ENCODE data around the gene PRKCZ.

PRKCZ gene

DNA sequence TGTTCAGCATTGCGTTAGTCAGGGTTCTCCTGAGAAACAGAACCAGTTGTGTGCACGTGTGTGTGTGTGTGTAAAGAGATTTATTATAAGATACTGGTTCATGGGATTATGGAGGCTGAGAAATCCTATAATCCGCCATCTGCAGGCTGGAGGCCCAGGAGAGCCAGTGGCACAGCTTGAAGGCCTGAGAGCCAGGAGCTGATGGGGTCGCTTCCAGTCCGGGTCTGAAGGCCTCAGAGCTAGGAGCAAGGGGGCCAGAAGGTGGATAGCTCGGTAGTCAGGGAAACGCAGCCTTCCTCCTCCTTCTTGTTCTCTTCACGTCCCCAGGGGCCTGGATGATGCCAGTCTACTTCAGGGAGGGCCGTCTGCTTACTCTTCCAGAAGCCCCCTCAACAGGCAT, 106.7 kb downstream of the PRKCZ start:
- DNase-seq (ENCODE audit: low read depth in 2 of 2), result no peak

DNA sequence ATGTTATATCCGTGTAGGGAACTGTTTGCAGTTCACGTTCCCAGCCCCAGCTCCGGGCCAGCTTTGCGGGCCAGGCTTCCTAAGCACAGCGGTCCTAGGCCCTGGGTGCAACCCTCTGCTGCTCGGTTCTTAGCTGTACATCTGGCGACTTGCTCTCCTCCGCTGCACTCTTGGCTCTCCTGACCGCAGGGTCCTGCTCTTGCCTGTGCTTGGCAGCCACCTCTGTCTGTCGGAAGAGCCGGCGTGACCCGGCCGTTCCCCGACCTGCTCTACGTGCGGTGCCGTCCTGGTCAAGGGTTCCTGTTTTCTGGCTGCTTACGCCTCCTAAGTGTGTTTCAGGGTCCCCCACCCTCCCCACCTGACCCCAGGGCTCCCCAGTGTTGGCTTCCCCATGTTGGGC, 107.6 kb downstream of the PRKCZ start:
- no peak for DNase-seq (ENCODE audit: low read depth in 2 of 2)

DNA sequence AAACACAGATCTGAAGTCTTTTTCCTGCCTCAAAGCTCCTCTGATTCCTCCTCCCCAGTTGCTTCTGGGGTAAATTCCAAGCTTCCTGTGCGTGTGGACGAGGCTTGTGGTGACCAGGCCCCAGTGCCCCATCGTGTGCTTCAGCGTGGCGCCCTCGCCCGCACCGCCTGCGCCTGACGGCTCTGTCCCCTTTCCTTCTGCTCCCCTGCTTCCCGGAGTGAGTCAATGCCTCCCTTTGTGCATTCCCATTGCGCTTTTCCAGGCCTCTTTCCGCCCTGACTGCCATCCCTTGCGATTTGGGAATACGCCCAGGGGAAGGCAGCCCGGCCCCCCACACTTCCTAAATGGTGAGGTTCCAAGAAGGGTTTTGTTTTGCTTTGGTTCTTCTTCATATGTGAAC, 108.1 kb downstream of the PRKCZ start:
- DNase-seq (ENCODE audit: low read depth in 2 of 2), result no peak

DNA sequence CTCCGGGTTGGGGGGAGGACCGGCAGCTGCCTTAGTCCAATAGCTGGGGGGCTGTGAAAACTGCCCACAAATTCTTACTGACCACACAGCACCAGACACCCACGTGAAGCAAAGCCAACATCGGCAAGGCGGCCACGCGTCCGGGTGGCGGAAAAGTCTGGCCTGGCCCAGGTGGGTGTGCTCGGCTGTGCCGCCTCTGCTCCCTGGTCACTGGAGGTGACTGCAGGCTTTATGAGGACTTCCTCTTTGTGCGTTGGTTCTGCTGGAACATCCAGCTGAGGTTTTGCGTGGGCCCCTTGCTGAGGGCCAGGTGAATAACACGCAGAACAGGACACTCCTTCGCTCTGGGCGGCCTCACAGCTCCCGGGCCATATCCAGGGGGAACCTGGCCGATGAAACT, 108.9 kb downstream of the PRKCZ start:
- no peak for DNase-seq (ENCODE audit: low read depth in 2 of 2)

DNA sequence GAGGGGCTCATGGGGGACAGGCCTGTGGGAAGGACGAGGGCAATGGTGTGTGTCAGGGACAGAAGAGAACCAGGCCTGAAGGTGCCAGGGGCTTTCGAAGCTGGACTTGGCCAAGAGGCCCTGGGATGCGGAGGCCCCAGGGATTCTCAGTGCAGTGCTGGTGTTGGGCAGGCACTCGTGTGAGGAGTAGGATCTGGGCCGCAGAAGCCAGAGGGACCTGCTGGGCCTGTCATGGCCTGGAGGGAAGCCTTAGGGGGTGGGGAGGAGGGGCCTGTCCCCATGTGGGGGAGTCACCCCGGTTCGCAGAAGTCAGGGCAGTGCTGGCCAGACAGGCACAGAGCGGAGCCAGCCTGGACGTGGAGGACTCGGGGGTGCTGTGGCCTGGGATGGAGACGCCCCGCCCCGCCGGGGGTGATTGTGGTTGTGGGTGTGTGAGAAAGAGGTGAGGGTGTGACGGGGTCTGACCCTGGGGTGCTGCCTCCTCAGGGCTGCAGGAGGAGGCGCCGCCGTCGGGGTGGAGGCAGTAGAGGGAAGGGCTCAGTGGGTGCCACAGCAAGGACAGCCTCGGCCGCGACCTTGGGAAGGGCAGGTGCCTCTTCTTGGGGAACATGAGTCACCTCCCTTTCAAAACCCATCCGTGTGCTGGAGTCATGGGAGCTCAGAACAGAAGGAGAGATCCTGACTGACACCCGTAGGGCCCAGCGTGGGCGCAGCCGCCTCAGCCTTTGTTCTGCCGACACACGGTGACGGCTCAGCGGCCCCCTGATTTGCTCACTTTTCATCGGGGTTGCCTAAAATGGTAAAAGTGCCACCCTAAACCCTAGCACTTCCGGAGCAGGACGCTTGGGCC, 110.5 kb downstream of the PRKCZ start:
- DNase-seq (ENCODE audit: low read depth in 2 of 2), result no peak

DNA sequence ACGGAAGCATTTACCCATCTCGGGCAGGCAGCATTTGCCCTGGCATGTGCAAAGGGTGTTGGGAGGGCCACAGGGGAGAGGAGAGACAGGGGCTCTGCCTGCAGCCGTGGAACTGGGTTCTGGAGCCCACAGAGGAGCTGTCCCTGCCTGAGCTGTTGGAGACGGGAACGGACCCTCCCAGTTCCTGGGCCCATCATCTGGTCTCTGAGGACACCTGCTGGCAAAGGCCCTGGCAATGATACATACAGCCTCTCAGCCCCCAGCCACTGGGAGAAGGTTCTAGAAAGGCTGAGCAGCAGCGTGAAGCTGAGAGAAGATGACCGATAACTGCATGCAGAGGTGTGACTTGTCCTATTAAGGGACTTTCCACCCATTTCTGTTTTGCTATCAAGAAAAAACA, 113.0 kb downstream of the PRKCZ start:
- no peak for DNase-seq (ENCODE audit: low read depth in 2 of 2)

DNA sequence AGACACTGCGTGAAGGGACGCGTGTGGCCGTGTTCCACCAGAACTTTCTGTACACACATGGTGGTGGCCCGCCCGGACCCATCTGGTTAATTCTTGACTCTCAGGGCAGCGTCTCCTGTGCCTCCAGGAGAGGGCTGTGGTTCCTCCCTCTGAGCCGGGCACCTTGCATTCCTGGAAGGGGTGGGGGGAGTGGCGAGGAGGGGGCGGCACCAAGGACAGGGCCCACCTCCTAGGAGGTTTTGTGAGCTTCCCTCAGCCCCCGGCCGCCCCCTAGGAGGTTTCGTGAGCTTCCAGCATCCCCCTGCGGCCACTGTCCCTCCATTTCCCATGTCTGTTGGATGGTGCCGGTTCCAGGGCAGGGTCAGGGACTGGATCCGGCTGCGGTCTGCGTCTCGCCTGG, 115.4 kb downstream of the PRKCZ start:
- no peak for DNase-seq (ENCODE audit: low read depth in 2 of 2)

DNA sequence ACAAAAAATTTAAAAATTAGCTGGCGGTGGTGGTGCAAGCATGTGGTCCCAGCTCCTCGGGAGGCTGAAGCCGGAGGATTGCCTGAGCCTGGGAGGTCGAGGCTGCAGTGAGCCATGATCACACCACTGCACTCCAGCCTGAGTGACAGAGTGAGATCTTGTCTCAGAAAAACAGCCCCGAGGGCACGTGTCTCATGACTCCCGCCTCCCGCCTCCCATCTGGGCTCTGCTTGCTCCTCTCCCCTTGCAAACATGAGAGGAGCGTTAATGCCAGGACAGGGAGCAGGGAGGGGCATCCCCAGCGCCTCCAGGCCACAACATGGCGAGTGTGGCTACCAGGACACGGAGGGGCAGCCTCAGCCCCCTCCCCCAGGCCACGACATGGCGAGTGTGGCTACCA, 116.0 kb downstream of the PRKCZ start:
- DNase-seq (ENCODE audit: low read depth in 2 of 2), result no peak

DNA sequence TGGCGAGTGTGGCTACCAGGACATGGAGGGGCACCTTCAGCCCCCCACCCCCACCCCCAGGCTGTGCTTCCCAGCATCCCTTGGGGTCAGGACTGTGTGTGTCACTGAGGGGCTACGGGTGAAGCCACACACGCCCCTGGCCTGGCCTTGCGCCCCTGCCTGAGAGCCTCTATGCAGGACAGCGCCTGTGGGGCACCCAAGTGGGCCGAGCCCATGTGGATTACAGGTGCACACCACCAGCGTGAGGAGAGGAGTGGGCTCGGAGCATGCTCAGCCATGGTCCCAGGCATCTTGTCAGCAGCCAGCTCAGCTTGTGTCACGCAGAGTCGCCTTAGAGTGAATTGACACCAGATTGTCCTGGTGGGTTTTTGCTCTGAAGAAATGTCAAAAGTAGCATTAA, 116.5 kb downstream of the PRKCZ start:
- DNase-seq (ENCODE audit: low read depth in 2 of 2), result no peak

DNA sequence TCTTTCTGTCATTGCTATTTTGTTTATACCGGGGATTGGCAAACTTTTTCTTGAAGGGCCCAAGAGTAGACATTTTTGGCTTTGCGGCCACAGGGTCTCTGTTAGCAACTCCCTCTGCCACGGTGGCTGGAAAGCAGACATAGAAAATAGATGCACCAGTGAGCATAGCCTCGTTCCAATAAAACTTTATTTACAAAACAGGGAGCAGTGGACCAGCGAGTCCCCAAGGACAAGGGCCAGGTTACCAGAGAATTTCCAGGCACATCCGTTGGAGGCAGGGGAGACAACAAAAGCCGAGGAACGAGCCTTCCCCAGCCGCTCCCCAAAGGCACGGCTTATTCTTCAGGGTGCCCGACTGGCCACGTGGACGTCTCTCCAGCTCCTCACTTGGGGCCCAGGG, 117.9 kb downstream of the PRKCZ start:
- no peak for DNase-seq (ENCODE audit: low read depth in 2 of 2)

DNA sequence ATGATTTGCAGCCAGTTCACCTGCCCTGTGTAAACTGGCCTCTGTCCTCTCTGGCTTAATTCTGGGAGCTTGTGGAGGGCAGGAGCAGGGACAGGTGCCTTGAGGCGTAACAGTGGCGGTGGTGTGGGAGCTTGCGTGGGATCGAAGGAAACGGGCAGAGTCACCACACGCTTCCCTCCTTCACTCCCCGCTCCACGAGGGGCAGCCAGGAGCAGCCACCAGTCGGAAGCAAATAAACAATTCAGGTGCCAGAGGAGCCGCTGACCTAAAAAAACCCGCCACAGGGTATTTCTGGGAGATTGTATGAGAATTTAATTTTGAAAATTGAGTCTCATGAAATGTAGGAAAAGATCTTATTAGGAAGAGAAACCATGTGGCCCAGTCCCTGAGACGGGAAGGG, 118.3 kb downstream of the PRKCZ start:
- no peak for DNase-seq (ENCODE audit: low read depth in 2 of 2)

DNA sequence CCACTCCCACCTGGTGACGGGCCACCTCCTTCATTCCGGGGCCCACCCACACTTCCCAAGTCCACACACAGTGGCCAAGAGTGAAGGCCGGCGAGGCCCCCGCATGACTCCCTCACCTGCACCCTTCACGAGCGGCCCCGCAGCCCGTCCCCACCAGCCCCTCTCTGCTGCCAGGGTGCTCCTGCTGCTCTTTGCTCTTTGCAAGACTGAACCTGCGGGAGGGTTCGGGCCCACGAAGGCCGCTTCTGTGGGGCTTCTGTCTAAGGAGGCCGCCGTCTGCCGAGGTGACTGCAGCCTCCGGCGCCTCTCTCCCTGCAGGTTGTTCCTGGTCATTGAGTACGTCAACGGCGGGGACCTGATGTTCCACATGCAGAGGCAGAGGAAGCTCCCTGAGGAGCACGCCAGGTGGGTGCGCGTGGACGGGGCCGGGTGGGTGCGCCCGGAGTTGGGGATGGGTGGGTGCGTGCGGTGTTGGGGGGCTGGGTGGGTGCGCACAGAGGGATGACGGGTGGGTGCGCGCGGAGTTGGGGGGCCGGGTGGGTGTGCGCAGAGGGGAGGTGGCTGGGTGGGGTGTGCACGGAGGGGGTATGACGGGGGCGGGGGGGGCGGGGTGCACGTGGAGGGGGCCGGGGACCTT, 119.1 kb downstream of the PRKCZ start:
- DNase-seq (ENCODE audit: low read depth in 2 of 2), result no peak

DNA sequence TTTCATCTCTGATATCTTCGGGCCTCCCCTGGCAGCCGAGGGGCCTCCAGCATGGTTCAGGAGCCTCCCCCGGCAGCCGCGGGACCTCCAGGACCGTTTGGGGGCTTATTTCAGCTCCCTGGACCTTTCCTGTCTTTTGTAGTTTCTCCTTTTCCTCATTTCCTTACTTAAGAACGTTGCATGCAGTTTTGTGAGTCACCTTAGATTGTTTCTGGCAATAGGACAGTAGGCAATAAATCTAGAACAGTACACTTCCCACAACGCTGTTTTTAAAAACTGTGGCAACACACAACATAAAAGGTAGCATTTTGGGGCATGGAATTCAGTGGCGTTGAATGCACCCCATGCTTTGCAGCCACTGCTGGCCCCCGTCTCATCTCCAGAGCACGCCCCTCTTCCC, 120.0 kb downstream of the PRKCZ start:
- DNase-seq (ENCODE audit: low read depth in 2 of 2), result peak in 1 of 2 experiments; percentile 8

DNA sequence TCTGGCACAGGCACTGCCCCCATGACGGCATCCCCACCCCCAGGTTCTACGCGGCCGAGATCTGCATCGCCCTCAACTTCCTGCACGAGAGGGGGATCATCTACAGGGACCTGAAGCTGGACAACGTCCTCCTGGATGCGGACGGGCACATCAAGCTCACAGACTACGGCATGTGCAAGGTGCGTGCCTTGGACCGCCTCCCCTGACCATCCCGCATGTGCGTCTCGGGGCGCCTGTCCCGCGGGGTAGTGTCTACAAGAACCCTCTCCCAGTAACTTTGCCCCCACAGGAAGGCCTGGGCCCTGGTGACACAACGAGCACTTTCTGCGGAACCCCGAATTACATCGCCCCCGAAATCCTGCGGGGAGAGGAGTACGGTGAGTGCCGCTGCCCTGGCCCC, 121.8 kb downstream of the PRKCZ start:
- DNase-seq (ENCODE audit: low read depth in 2 of 2), result no peak

DNA sequence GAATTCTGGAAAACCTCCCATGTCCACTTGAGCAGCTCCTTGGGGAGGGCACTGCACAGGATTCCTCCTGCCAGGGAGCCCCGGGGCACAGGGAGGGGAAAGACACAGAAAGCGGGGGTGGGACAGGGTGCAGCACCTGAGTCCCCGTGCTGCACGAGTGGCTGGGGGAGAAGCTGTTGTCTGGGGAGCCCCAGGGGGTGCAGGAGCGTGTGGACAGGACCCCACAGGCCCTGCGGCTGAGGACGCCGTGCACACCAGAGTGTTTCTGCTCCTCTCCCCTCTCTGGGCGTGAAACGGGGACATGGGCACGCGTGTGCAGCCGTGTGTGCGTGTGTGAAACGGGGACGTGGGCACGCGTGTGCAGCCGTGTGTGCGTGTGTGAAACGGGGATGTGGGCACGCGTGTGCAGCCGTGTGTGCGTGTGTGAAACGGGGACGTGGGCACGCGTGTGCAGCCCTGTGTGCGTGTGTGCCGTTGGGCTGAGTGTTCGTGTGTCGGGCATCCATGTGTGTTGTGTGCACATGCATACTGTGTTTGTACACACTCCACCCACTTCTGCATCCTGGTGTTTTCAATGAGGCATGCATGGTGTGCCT, 122.4 kb downstream of the PRKCZ start:
- no peak for DNase-seq (ENCODE audit: low read depth in 2 of 2)

DNA sequence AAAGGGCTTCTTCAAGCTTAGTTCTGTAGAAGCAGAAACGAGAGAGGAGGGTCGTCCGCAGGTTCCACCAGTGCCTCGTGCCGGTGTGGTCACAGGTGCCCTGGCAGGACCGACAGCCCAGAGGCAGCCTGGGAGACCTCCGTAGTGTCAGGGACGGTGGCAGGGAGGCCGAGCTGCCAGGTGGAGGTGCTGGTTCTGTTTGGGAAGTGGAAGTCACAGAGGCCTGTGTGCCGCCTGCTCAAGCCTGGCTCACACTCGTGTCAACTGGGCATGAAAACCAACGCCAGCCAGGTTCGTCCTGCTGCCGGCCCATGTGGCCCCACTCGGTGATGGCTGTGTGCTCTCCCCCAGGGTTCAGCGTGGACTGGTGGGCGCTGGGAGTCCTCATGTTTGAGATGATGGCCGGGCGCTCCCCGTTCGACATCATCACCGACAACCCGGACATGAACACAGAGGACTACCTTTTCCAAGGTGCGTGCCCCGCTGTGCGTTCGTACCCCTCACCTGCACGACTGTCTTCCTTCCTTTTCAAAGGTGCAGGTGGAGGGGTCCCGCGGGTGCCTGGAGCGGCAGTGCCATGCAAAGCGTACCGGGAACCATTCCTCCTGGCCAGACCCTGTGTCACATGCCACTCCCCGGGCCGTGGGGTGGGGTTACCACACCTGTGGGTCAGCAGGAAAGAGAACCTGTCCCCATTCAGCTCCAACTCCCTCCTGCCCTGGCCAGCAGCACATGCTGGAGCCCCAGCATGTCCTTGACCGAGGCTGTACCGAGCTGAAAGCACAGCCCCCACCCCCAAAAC, 123.5 kb downstream of the PRKCZ start:
- no peak for DNase-seq (ENCODE audit: low read depth in 2 of 2)

DNA sequence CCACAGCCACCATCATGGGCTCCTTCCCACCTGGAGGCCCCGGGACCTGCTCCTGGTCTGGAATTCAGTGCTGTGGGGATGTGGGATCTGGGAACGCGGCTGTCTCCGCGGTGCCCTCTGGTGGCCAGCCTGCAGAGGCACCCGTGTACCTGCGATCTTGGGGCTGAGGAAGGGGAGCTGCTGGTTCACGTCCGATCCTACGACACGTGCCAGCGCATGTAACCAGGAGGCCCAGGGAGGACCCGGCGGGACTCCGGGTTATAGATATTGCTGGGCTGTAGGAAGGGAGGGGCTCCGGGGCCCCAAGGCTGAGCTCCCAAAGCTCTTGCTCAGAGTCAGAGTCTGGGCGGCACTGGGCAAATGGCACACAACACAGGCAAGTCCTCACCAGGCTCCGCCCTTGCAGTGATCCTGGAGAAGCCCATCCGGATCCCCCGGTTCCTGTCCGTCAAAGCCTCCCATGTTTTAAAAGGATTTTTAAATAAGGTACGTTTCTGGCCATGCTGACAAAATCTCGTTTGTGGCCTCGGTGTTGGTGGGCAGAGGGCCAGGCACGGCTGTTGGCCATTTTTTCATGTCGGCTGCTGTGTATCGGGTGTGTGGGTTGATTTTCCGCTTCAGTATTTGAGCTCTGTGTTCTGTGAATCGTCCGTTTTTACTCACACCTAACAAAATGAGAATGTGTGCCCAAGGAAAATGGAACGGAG, 124.3 kb downstream of the PRKCZ start:
- peak; percentile 6 to 21 for DNase-seq (ENCODE audit: low read depth in 2 of 2)

DNA sequence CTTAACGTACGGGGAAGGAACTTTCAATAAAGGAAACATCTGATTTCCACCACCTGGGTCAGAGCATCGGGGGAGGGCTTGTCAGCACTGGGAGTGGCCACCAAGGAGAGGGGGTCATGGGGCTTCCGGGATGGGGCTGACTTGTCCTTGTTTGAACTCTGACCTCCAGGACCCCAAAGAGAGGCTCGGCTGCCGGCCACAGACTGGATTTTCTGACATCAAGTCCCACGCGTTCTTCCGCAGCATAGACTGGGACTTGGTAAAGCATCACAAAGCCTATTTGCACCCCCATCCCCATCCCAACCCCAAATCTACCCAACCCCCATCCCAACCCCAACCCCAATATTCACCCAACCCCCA, 124.8 kb downstream of the PRKCZ start:
- no peak for DNase-seq (ENCODE audit: low read depth in 2 of 2)

DNA sequence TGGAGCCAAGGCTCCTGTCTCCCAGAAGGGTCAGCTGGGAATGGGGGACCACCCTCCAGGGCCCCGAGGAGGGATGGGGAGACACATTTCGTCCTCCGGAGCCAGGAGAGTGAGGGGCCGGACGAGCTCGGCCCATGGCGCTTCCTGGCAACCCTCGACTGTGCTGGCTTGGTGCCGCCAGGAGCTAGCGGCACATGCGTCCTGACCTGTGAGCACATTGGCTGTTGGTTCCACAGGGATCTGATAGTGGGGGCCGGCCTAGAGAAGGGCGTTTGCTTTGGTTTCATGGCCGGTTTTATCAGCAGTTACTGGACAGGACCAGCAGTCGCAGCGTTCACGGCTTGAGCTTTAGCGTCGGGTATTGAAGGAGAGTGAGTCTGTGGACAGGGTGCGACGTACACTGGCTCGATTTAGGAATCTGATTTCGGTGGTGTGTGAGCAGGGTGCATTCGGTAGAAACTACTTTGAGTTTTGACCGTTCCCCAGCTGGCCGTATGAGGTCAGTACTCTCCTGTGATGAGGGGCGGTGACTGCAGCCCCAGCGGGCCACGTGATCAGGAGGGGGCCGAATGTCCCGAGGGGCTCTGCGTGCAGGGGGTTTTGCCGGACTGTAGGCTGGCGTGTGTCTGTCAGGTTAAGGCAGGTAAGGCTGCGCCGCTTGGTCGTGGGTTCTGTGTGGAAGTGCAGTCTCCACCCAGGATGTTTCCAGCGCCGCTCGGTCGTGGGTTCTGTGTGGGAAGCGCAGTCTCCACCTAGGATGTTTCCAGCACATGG, 125.7 kb downstream of the PRKCZ start:
- DNase-seq (ENCODE audit: low read depth in 2 of 2), result no peak

DNA sequence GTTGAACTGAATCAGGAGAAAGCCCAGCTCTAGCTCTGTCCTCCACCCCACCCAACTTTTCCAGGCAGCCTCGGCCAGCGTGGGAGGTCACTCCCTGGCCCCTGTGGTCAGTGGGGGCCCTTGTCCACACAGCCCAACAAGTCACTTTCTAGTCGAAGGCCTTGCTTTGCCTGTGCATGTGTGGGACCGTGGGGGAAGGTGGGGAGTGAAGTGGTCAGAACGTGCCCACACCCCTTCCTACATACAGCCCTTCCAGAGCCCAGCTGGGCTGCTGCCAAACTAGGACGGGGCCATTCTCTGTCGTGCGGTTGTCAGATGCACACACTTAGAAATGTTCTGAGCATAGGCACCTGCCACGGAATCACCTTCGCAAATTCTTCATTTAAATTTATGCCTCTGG, 126.4 kb downstream of the PRKCZ start:
- no peak for DNase-seq (ENCODE audit: low read depth in 2 of 2)

DNA sequence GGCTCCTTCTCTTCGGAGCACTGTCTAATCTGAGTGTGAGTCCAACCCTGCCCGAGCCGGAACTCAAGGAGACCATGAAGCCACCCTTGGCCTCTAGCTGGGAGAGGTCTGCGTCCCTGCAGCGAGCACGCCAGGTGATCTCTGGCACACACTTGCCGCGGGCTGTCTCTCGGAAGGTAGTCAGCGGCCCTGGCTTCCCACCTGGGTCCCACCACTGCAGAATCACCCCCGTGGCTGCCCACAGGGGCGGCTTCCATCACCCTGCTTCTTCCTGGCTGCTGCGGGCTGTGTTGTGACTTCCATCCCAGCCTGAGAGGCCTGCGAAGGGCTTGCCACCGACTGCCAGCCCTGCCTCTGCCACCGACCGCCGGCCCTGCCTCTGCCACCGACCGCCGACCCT, 127.3 kb downstream of the PRKCZ start:
- DNase-seq (ENCODE audit: low read depth in 2 of 2), result no peak
